Prostate gland (tissue), 2 donors: ENCODE measurements around the gene NDST1. TPM values are rescaled to one million over a fixed set of nuclear protein-coding genes. Genes with fewer than 3 reads are reported as not detected.

Experiments
- DNase-seq: peaks from one replicate; pipeline ENCODE4 v3.0.0-alpha.2; 2019; ENCODE audit warnings: low spot score
- H3K27ac ChIP-seq, 2 donors: fragments of 200-600 bp; sonication (generic); 2 replicates each; pipeline ENCODE4 v1.5.1; 2017 to 2019
- H3K27me3 ChIP-seq: fragments of 200-600 bp; sonication (generic); replicated peaks from 2 replicates; pipeline ENCODE4 v1.5.1; 2019; ENCODE audit not compliant: insufficient read depth
- H3K36me3 ChIP-seq, 2 donors: fragments of 200-600 bp; sonication (generic); 1 replicate in 1 of 2; 2 replicates in 1 of 2; pipeline versions ENCODE4 v1.5.1 to v1.8.1; 2017 to 2019
- H3K4me1 ChIP-seq: fragments of 200-600 bp; sonication (generic); replicated peaks from 2 replicates; pipeline ENCODE4 v1.5.1; 2019
- H3K4me3 ChIP-seq, 2 donors: fragments of 200-600 bp; sonication (generic); 2 replicates each; pipeline ENCODE4 v1.5.1; 2017 to 2019
- H3K9me3 ChIP-seq: fragments of 200-600 bp; sonication (generic); 2 replicates; pipeline ENCODE4 v1.5.1; 2017
- CTCF ChIP-seq, 4 experiments: fragments of 200-600 bp in 2 of 4; fragments of 450-650 bp in 2 of 4; sonication (generic) in 2 of 4; IDR thresholded peaks; 1 replicate in 3 of 4; 2 replicates in 1 of 4; pipeline ENCODE4 v1.5.1; 2016 to 2019; ENCODE audit warnings: antibody characterized with exemption in 4 of 4, mild to moderate bottlenecking in 2 of 4, moderate library complexity in 2 of 4
- POLR2A ChIP-seq: fragments of 450-650 bp; IDR thresholded peaks from one replicate; pipeline ENCODE4 v1.6.1; 2016; ENCODE audit warnings: antibody characterized with exemption, mild to moderate bottlenecking
- POLR2AphosphoS5 ChIP-seq: sonication (generic); formaldehyde crosslinking; IDR thresholded peaks from one replicate; pipeline ENCODE4 v1.6.1; 2017; ENCODE audit warnings: antibody characterized with exemption
- WGBS: methylation state at CpG from one replicate; pipeline ENCODE4 v1.1.5; 2018; 5-methylcytosine and 5-hydroxymethylcytosine counted together
- intact Hi-C: fragments of 100-400 bp; cut with DNase I; formaldehyde crosslinking; loops from one replicate; pipeline ENCODE4 v1.14.2; 2022
- total RNA-seq, 2 donors: library from RNA; depleted of rRNA; stranded (reverse); fragments of >200 nt; gene quantifications; one replicate each; pipeline ENCODE4 v1.1.0, GENCODE V29; 2016

NDST1 gene
- total RNA-seq, 2 donors from 2014 or later: 65.8 to 175 TPM

GRCh38 chr5:150551066-150551465 is 43.1 kb downstream of the NDST1 start:
- Histone ChIP-seq H3K27me3 (no peaks in the 10 kb centered on the region), H3K27ac (no peak overlapping the region), H3K9me3 (no peaks in the 10 kb centered on the region), H3K36me3 (peaks cover 3% of the 10 kb centered on the region in 2 donors), H3K4me1 (no peaks in the 10 kb centered on the region), H3K4me3 (no peak overlapping the region)
- no peak for DNase-seq
- intact Hi-C loops: no loop called here
- WGBS: 84% methylated on average over 2 of the region's 2 CpGs
- TF ChIP-seq CTCF (IDR thresholded peaks at IDR 0.05) (no peak), POLR2A (no peak), POLR2AphosphoS5 (no peak)

DNA sequence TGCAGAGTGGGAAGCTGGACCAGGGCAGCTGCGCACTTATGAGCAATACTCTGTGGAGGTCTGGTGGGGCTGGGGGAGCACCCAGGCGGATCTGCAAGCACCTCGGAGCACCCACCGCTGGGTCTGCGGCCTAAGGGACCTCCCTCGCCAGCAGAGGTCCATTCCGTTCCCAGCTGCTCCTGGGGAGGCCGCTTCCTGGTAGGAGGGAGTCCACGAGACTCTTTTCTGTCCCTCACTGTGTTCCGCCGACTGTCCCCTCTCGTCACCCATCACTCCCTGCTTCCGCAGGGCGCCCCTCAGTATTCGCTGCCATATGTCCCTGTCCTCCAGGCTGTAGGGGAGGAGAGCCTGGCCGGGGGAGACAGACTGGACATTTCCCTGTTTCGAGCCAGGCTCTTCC is 45.5 kb downstream of the NDST1 start:
- no peak overlapping the region for H3K4me3 ChIP-seq
- no peaks in the 10 kb centered on the region for H3K9me3 ChIP-seq
- H3K36me3 ChIP-seq: peaks cover 3% of the 10 kb centered on the region in 2 donors
- TF ChIP-seq CTCF (IDR thresholded peaks at IDR 0.05) (no peak), POLR2AphosphoS5 (no peak), POLR2A (no peak)
- no peaks in the 10 kb centered on the region for H3K4me1 ChIP-seq
- H3K27me3 ChIP-seq: no peaks in the 10 kb centered on the region
- 95% methylated on average over 17 of the region's 17 CpGs for WGBS
- intact Hi-C loops: no loop called here
- no peak overlapping the region for H3K27ac ChIP-seq
- DNase-seq: no peak

- no peak for DNase-seq
- H3K4me1 ChIP-seq: no peaks in the 10 kb centered on the region
- intact Hi-C loops: no loop called here
- no peaks in the 10 kb centered on the region for H3K9me3 ChIP-seq
- no peaks in the 10 kb centered on the region for H3K27me3 ChIP-seq
- WGBS: 97% methylated on average over 8 of the region's 8 CpGs
- TF ChIP-seq POLR2AphosphoS5 (no peak), CTCF (IDR thresholded peaks at IDR 0.05) (no peak), POLR2A (no peak)
- peaks cover 3% of the 10 kb centered on the region in 2 donors for H3K36me3 ChIP-seq
- no peak overlapping the region for H3K4me3 ChIP-seq
- no peak overlapping the region for H3K27ac ChIP-seq
These were observed 46.0 kb downstream of the NDST1 start for GRCh38 chr5:150553911-150554310.

DNA sequence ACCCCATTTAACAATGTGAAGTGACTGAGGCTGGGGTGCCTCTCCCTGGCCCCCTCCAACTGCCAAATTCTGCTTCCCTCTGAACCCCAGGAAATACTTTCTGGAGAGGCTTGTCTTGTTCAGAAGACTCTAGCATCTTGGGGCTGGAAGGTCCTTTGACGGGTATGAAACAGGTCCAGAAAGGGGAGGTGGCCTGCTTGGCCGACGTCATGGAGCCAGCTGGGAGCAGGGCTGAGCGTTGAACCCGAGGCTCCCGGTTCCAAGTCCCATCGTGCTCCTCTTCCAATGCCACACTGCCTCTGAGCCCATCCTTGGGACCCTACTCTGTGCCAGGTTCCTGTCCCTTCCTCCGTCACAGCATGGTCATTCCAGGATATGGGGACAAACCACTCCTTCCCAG is 46.9 kb downstream of the NDST1 start:
- DNase-seq: no peak
- H3K36me3 ChIP-seq: peaks cover 3% of the 10 kb centered on the region in 2 donors
- TF ChIP-seq POLR2A (no peak), POLR2AphosphoS5 (no peak), CTCF (IDR thresholded peaks at IDR 0.05) (no peak)
- no peak overlapping the region for H3K4me3 ChIP-seq
- H3K4me1 ChIP-seq: no peaks in the 10 kb centered on the region
- 62% methylated on average over 8 of the region's 8 CpGs for WGBS
- H3K27ac ChIP-seq: no peak overlapping the region
- H3K27me3 ChIP-seq: no peaks in the 10 kb centered on the region
- intact Hi-C loops: no loop called here
- H3K9me3 ChIP-seq: no peaks in the 10 kb centered on the region

DNA sequence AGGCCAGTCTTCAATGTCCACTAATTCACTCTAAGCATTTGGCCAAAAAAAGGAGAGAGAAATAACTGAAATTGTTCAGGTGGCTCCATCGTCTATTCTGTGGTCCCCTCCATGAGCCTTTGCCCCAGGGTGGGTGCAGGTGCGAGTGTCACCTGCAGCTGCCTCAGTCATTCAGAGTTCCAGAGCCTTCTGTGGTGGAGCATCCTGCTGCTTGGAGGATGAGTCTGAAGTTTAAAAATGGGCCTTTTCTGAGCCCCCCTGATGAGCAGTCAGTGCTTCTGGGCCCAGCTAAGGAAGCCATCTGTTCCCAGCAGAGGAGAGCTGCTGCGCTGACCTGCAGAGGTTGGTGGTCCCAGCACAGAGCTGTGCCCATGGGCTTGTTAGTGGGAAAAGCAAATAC is 48.2 kb downstream of the NDST1 start:
- no peak for DNase-seq
- no peaks in the 10 kb centered on the region for H3K4me1 ChIP-seq
- intact Hi-C loops: no loop called here
- TF ChIP-seq CTCF (IDR thresholded peaks at IDR 0.05) (no peak), POLR2A (no peak), POLR2AphosphoS5 (no peak)
- H3K4me3 ChIP-seq: no peak overlapping the region
- WGBS: 86% methylated on average over 3 of the region's 3 CpGs
- peaks cover 0 to 3% of the 10 kb centered on the region in 2 donors for H3K36me3 ChIP-seq
- H3K27ac ChIP-seq: no peak overlapping the region
- H3K9me3 ChIP-seq: no peaks in the 10 kb centered on the region
- no peaks in the 10 kb centered on the region for H3K27me3 ChIP-seq
